MV-4-11 (cell line): Measurements from ENCODE around the gene OR51A7.
"Not testable (repeated sequence)": the region's sequence is repeated elsewhere in the genome, so short reads cannot be mapped to it uniquely, and the experiment has no call there.

Source experiments
- DNase-seq: peaks from one replicate; lab custom pipeline; 2025; lab: John Stamatoyannopoulos, UW

The OR51A7 gene

GRCh38 chr11:4903484-4903883 lies at the start of gene OR51A7:
Gene OR51A7 (plus strand): TSS chr11:4903783. CDS start chr11:4907370, 3,587 bp downstream.
- no peak for DNase-seq

GRCh38 chr11:4854286-4854685 lies 49.3 kb upstream of the OR51A7 start:
- not testable (repeated sequence) for DNase-seq

GRCh38 chr11:4862447-4863236 lies 40.9 kb upstream of the OR51A7 start:
- DNase-seq: no peak

GRCh38 chr11:4863876-4864275 lies 39.7 kb upstream of the OR51A7 start:
- no peak for DNase-seq

GRCh38 chr11:4865855-4866254 lies 37.7 kb upstream of the OR51A7 start:
- no peak for DNase-seq

GRCh38 chr11:4881188-4881587 lies 22.4 kb upstream of the OR51A7 start:
- DNase-seq: no peak

- DNase-seq: no peak
Observed at GRCh38 chr11:4881860-4882500, 21.6 kb upstream of the OR51A7 start, which contains the start of gene OR51T1. Gene OR51T1 (plus strand): TSS chr11:4881900. CDS start chr11:4881900, 0 bp downstream.

GRCh38 chr11:4882543-4882942 lies 21.0 kb upstream of the OR51A7 start:
- DNase-seq: no peak

- no peak for DNase-seq
Observed at GRCh38 chr11:4884361-4884760, 19.2 kb upstream of the OR51A7 start.

- no peak for DNase-seq
Observed at GRCh38 chr11:4886186-4886585, 17.4 kb upstream of the OR51A7 start.

- DNase-seq: no peak
Observed at GRCh38 chr11:4887591-4887990, 16.0 kb upstream of the OR51A7 start.

GRCh38 chr11:4890279-4890678 lies 13.3 kb upstream of the OR51A7 start:
- DNase-seq: no peak

GRCh38 chr11:4891996-4892640 lies 11.5 kb upstream of the OR51A7 start:
- DNase-seq: no peak

GRCh38 chr11:4916581-4916980 lies 13.0 kb downstream of the OR51A7 start:
- no peak for DNase-seq

- DNase-seq: no peak
Observed at GRCh38 chr11:4919250-4919649, 15.7 kb downstream of the OR51A7 start, which contains the start of gene OR51G2. Gene OR51G2 (minus strand): TSS chr11:4919350. CDS start chr11:4915663, 3,687 bp downstream.

- no peak for DNase-seq
Observed at GRCh38 chr11:4921796-4922195, 18.2 kb downstream of the OR51A7 start.

GRCh38 chr11:4922304-4922703 lies 18.7 kb downstream of the OR51A7 start:
- no peak for DNase-seq

GRCh38 chr11:4924239-4924638 lies 20.7 kb downstream of the OR51A7 start, which contains the start of gene OR51G1:
Gene OR51G1 (minus strand): TSS chr11:4924339. CDS start chr11:4924339, 0 bp downstream.
- no peak for DNase-seq

- DNase-seq: no peak
Observed at GRCh38 chr11:4926608-4927007, 23.0 kb downstream of the OR51A7 start.

- DNase-seq: no peak
Observed at GRCh38 chr11:4932751-4933150, 29.2 kb downstream of the OR51A7 start.

GRCh38 chr11:4936745-4937144 lies 33.2 kb downstream of the OR51A7 start:
- DNase-seq: no peak

- DNase-seq: no peak
Observed at GRCh38 chr11:4947505-4947904, 43.9 kb downstream of the OR51A7 start, which contains the start of gene OR51A4. Gene OR51A4 (minus strand): TSS chr11:4947605. CDS start chr11:4947100, 505 bp downstream.

- DNase-seq: not testable (repeated sequence)
Observed at GRCh38 chr11:4955613-4956012, 52.0 kb downstream of the OR51A7 start, which contains the start of gene OR51A2. Gene OR51A2 (minus strand): TSS chr11:4955713. CDS start chr11:4955713, 0 bp downstream.
